IMR-90 (cell line): Measurements from ENCODE around the gene KIAA0825.

ENCODE experiments used
- MAFK ChIP-seq: IDR thresholded peaks from 2 replicates; pipeline ENCODE4 v1.6.1; 2012; ENCODE audit warnings: low read depth, low read length, improper control_type of control experiment
- POLR2A ChIP-seq: IDR thresholded peaks from 2 replicates; pipeline ENCODE4 v1.6.1; 2012; ENCODE audit warnings: mild to moderate bottlenecking, low read depth, low read length
- TF ChIP-seq, protein P1 (sequence below): conservative IDR thresholded peaks from 2 replicates; pipeline ENCODE4 v1.5.1; 2012; ENCODE audit warnings: mild to moderate bottlenecking, low read depth, low read length, improper control_type of control experiment
- TF ChIP-seq, protein P2 (sequence below): fragments of 150-350 bp; IDR thresholded peaks from 2 replicates; pipeline ENCODE4 v1.6.1; 2017; ENCODE audit warnings: mild to moderate bottlenecking, antibody characterized with exemption, low read length, low read depth

DNA sequence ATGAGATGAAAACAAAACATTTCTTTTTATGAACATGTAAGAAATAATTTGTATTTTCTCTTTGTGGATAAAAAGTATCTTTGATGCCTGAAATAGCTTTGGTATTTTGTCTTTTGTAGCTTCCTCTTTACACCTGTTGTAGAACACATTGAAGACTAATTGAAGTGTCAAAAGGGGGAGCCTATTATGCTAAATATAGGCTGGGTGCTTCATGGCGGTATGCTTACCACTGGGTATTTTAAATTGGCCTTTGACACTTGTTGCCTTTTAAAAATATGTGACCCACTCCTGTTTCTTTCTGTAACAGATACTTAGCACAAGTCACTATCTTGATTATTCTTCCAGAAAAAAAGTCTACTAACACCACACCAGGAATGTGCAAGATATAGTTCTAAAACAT is 226.4 kb downstream of the KIAA0825 start:
- TF ChIP-seq POLR2A (no peak), MAFK (no peak)
- TF ChIP-seq, protein P1, sequence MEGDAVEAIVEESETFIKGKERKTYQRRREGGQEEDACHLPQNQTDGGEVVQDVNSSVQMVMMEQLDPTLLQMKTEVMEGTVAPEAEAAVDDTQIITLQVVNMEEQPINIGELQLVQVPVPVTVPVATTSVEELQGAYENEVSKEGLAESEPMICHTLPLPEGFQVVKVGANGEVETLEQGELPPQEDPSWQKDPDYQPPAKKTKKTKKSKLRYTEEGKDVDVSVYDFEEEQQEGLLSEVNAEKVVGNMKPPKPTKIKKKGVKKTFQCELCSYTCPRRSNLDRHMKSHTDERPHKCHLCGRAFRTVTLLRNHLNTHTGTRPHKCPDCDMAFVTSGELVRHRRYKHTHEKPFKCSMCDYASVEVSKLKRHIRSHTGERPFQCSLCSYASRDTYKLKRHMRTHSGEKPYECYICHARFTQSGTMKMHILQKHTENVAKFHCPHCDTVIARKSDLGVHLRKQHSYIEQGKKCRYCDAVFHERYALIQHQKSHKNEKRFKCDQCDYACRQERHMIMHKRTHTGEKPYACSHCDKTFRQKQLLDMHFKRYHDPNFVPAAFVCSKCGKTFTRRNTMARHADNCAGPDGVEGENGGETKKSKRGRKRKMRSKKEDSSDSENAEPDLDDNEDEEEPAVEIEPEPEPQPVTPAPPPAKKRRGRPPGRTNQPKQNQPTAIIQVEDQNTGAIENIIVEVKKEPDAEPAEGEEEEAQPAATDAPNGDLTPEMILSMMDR = no peak
- TF ChIP-seq, protein P2, sequence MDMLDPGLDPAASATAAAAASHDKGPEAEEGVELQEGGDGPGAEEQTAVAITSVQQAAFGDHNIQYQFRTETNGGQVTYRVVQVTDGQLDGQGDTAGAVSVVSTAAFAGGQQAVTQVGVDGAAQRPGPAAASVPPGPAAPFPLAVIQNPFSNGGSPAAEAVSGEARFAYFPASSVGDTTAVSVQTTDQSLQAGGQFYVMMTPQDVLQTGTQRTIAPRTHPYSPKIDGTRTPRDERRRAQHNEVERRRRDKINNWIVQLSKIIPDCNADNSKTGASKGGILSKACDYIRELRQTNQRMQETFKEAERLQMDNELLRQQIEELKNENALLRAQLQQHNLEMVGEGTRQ = no peak
